Lower lobe of right lung (tissue), 2 donors: ENCODE measurements around the gene EMC9. TPM values are rescaled to one million over a fixed set of nuclear protein-coding genes. Genes with fewer than 3 reads are reported as not detected.

Experiments
- ATAC-seq, 2 donors: fragments of 200-7000 bp; cut with Tn5 transposase; one replicate each; pipeline ENCODE4 v1.9.1; 2020 to 2022; ENCODE audit warnings: mild to moderate bottlenecking in 2 of 2, moderate library complexity in 2 of 2
- DNase-seq: peaks from one replicate; pipeline ENCODE4 v3.0.0-alpha.2; 2020
- H3K27ac ChIP-seq: fragments of 200-600 bp; one replicate; pipeline ENCODE4 v1.8.0; 2022
- H3K27me3 ChIP-seq: fragments of 200-600 bp; one replicate; pipeline ENCODE4 v1.8.0; 2022; ENCODE audit warnings: low read depth
- H3K36me3 ChIP-seq: fragments of 200-600 bp; one replicate; pipeline ENCODE4 v1.8.0; 2022; ENCODE audit warnings: mild to moderate bottlenecking
- H3K4me1 ChIP-seq: fragments of 200-600 bp; one replicate; pipeline ENCODE4 v1.8.0; 2022
- H3K4me3 ChIP-seq: fragments of 200-600 bp; one replicate; pipeline ENCODE4 v1.8.0; 2022; ENCODE audit warnings: mild to moderate bottlenecking
- H3K9me3 ChIP-seq: fragments of 200-600 bp; one replicate; pipeline ENCODE4 v1.8.0; 2022
- CTCF ChIP-seq: fragments of 200-600 bp; IDR thresholded peaks from one replicate; pipeline ENCODE4 v1.8.0; 2022; ENCODE audit warnings: antibody characterized with exemption, mild to moderate bottlenecking
- intact Hi-C: fragments of 100-400 bp; cut with DNase I; formaldehyde crosslinking; loops from one replicate; pipeline ENCODE4 v1.11.0; 2022
- microRNA-seq: library from miRNA; unstranded; fragments of <30 nt; microRNA quantifications from one replicate; pipeline ENCODE4 v1.2.0, GENCODE V29; 2020; ENCODE audit warnings: borderline number of aligned reads
- total RNA-seq: library from RNA; stranded (reverse); fragmentation: NEBNext Ultra II Directional; extraction: Animal tissue kit (Norgen Biotek cat#: 25700); gene quantifications from one replicate; pipeline ENCODE4 v1.2.1, GENCODE V29; 2021
- donor health status: DM: no; HTN: yes; CAD: no; lungs with severe emphysema.

Gene EMC9
- total RNA-seq, 1 donor from 2014 or later: 9.3 TPM

GRCh38 chr14:24093207-24093900 lies 48.0 kb downstream of the EMC9 start:
- Histone ChIP-seq H3K27me3 (no peaks in the 10 kb centered on the region), H3K27ac (peak overlapping the region; percentile 98), H3K9me3 (no peaks in the 10 kb centered on the region), H3K4me1 (peaks cover 31% of the 10 kb centered on the region), H3K36me3 (peaks cover 8% of the 10 kb centered on the region), H3K4me3 (peak overlapping the region; percentile 94)
- DNase-seq (no peak), ATAC-seq (no peak)
- intact Hi-C loops: no loop called here
- no peak for TF ChIP-seq CTCF

GRCh38 chr14:24092505-24093206 lies 48.7 kb downstream of the EMC9 start:
- intact Hi-C loops: no loop called here
- no peak for DNase-seq
- no peak for TF ChIP-seq CTCF
- no peaks in the 10 kb centered on the region for H3K27me3 ChIP-seq
- no peak for ATAC-seq
- H3K9me3 ChIP-seq: no peaks in the 10 kb centered on the region
- no peak overlapping the region for H3K27ac ChIP-seq
- H3K36me3 ChIP-seq: peaks cover 1% of the 10 kb centered on the region
- H3K4me3 ChIP-seq: no peak overlapping the region
- peaks cover 31% of the 10 kb centered on the region for H3K4me1 ChIP-seq

GRCh38 chr14:24092110-24092504 lies 49.3 kb downstream of the EMC9 start:
- H3K27me3 ChIP-seq: no peaks in the 10 kb centered on the region
- H3K4me1 ChIP-seq: peaks cover 31% of the 10 kb centered on the region
- H3K36me3 ChIP-seq: no peaks in the 10 kb centered on the region
- no peak for TF ChIP-seq CTCF
- DNase-seq: no peak
- H3K4me3 ChIP-seq: no peak overlapping the region
- intact Hi-C loops: no loop called here
- no peak overlapping the region for H3K27ac ChIP-seq
- ATAC-seq: no peak
- no peaks in the 10 kb centered on the region for H3K9me3 ChIP-seq

- Histone ChIP-seq H3K27me3 (no peaks in the 10 kb centered on the region), H3K36me3 (no peaks in the 10 kb centered on the region), H3K4me3 (no peak overlapping the region), H3K27ac (no peak overlapping the region), H3K4me1 (peaks cover 20% of the 10 kb centered on the region), H3K9me3 (no peaks in the 10 kb centered on the region)
- intact Hi-C loops: no loop called here
- no peak for TF ChIP-seq CTCF
- DNase-seq (no peak), ATAC-seq (no peak)
Measured at GRCh38 chr14:24089890-24090289, 51.5 kb downstream of the EMC9 start.

Small RNA genes lying within 50 kb of the gene (microRNA-seq; reads per million reads assigned to microRNA genes)
- not detected for gene MIR7703

Other genes starting within 250 kb of the EMC9 start
- 35.4 TPM for gene DHRS4, start 187.8 kb downstream of the EMC9 start, total RNA-seq
- 19.4 TPM for gene DHRS4L2, start 152.7 kb downstream of the EMC9 start, total RNA-seq
- 0.95 TPM for gene CARMIL3, start 89.6 kb downstream of the EMC9 start, total RNA-seq
- not detected for gene CPNE6, start 70.0 kb downstream of the EMC9 start, total RNA-seq
- 42.8 TPM for gene PCK2, start 47.3 kb downstream of the EMC9 start, total RNA-seq
- gene DCAF11, start 26.8 kb downstream of the EMC9 start, total RNA-seq: 64.9 TPM
- gene NRL, start 26.6 kb downstream of the EMC9 start, total RNA-seq: 2.0 TPM
- gene FITM1, start 10.9 kb downstream of the EMC9 start, total RNA-seq: 0.97 TPM
- gene PSME1, start 5.4 kb downstream of the EMC9 start, total RNA-seq: 198 TPM
- 144 TPM for gene PSME2, start 5.0 kb upstream of the EMC9 start, total RNA-seq
- 67.3 TPM for gene RNF31, start 5.9 kb upstream of the EMC9 start, total RNA-seq
- 158 TPM for gene IRF9, start 19.7 kb upstream of the EMC9 start, total RNA-seq
- 18.4 TPM for gene REC8, start 30.5 kb upstream of the EMC9 start, total RNA-seq
- 18.3 TPM for gene IPO4, start 47.2 kb upstream of the EMC9 start, total RNA-seq
- gene TM9SF1, start 53.9 kb upstream of the EMC9 start, total RNA-seq: 48.9 TPM
- 0.74 TPM for gene TSSK4, start 64.1 kb upstream of the EMC9 start, total RNA-seq
- gene CHMP4A, start 71.9 kb upstream of the EMC9 start, total RNA-seq: 41.9 TPM
- gene MDP1, start 74.5 kb upstream of the EMC9 start, total RNA-seq: 13.3 TPM
- gene NEDD8, start 90.8 kb upstream of the EMC9 start, total RNA-seq: 132 TPM
- gene GMPR2, start 91.3 kb upstream of the EMC9 start, total RNA-seq: 72.3 TPM
- 85.7 TPM for gene TINF2, start 101.0 kb upstream of the EMC9 start, total RNA-seq
- 5.9 TPM for gene TGM1, start 121.6 kb upstream of the EMC9 start, total RNA-seq
- gene RABGGTA, start 130.0 kb upstream of the EMC9 start, total RNA-seq: 50.4 TPM
- 22.7 TPM for gene DHRS1, start 158.2 kb upstream of the EMC9 start, total RNA-seq
- 22.0 TPM for gene NOP9, start 158.3 kb upstream of the EMC9 start, total RNA-seq
- gene CIDEB, start 166.4 kb upstream of the EMC9 start, total RNA-seq: 16.4 TPM
- gene LTB4R2, start 168.5 kb upstream of the EMC9 start, total RNA-seq: 5.9 TPM
- 14.1 TPM for gene LTB4R, start 169.9 kb upstream of the EMC9 start, total RNA-seq
- 42.7 TPM for gene ADCY4, start 193.5 kb upstream of the EMC9 start, total RNA-seq
- 27.9 TPM for gene RIPK3, start 198.4 kb upstream of the EMC9 start, total RNA-seq
- gene NFATC4, start 226.6 kb upstream of the EMC9 start, total RNA-seq: 37.0 TPM